ENCODE measurements around the gene BEST1. TPM values are rescaled to one million over a fixed set of nuclear protein-coding genes. Genes with fewer than 3 reads are reported as not detected.

Gene BEST1
- total RNA-seq, 1 experiment from 2014 or later, result 3.5 TPM

Other genes with a start within 250 kb of the BEST1 start
- gene MYRF, start 197.7 kb upstream of the BEST1 start, total RNA-seq (2014; rRNA removed), result 0.17 and 0.26 TPM in 2 replicates
- 46.0 and 58.6 TPM in 2 replicates for gene TMEM258, start 157.8 kb upstream of the BEST1 start, total RNA-seq (2014; rRNA removed)
- gene FEN1, start 157.4 kb upstream of the BEST1 start, total RNA-seq (2014; rRNA removed), result 121 and 129 TPM in 2 replicates
- 65.0 and 83.9 TPM in 2 replicates for gene FADS1, start 133.3 kb upstream of the BEST1 start, total RNA-seq (2014; rRNA removed)
- gene FADS2, start 122.1 kb upstream of the BEST1 start, total RNA-seq (2014; rRNA removed), result 37.1 and 45.5 TPM in 2 replicates
- gene FADS3, start 58.8 kb upstream of the BEST1 start, total RNA-seq (2014; rRNA removed), result 293 and 313 TPM in 2 replicates
- 2.4 and 4.8 TPM in 2 replicates for gene RAB3IL1, start 32.8 kb upstream of the BEST1 start, total RNA-seq (2014; rRNA removed)
- gene FTH1, start 17.3 kb downstream of the BEST1 start, total RNA-seq (2014; rRNA removed), result 718 and 1,060 TPM in 2 replicates
- 76.5 and 86.6 TPM in 2 replicates for gene INCENP, start 173.7 kb downstream of the BEST1 start, total RNA-seq (2014; rRNA removed)
- not detected in 2 replicates for gene SCGB1D1, start 239.9 kb downstream of the BEST1 start, total RNA-seq (2014; rRNA removed)